GF-D8 (cell line): Measurements from ENCODE around the gene LOC101059915.
"Not testable (repeated sequence)": the region's sequence is repeated elsewhere in the genome, so short reads cannot be mapped to it uniquely, and the experiment has no call there.

Source experiments
- DNase-seq: peaks from one replicate; lab custom pipeline; 2025; lab: John Stamatoyannopoulos, UW

The LOC101059915 gene

GRCh38 chrX:71640002-71640401 is 27.3 kb upstream of the LOC101059915 start:
- no peak for DNase-seq

GRCh38 chrX:71644406-71644805 is 22.9 kb upstream of the LOC101059915 start:
- not testable (repeated sequence) for DNase-seq

- DNase-seq: no peak
These were observed 16.9 kb upstream of the LOC101059915 start for GRCh38 chrX:71650333-71650969.

GRCh38 chrX:71652405-71652804 is 14.9 kb upstream of the LOC101059915 start:
- peak; percentile 2 for DNase-seq

GRCh38 chrX:71653344-71653743 is 14.0 kb upstream of the LOC101059915 start:
- no peak for DNase-seq

- no peak for DNase-seq
These were observed 10.1 kb upstream of the LOC101059915 start for GRCh38 chrX:71657267-71657666.

GRCh38 chrX:71659342-71659741 is 8.0 kb upstream of the LOC101059915 start:
- no peak for DNase-seq

- no peak for DNase-seq
These were observed 7.4 kb upstream of the LOC101059915 start for GRCh38 chrX:71659959-71660358.

- DNase-seq: no peak
These were observed 6.6 kb upstream of the LOC101059915 start for GRCh38 chrX:71660562-71661416.

- DNase-seq: no peak
These were observed 5.4 kb upstream of the LOC101059915 start for GRCh38 chrX:71661919-71662318.

GRCh38 chrX:71662654-71663053 is 4.7 kb upstream of the LOC101059915 start:
- not testable (repeated sequence) for DNase-seq

GRCh38 chrX:71663238-71663637 is 4.1 kb upstream of the LOC101059915 start:
- not testable (repeated sequence) for DNase-seq

GRCh38 chrX:71664202-71664601 is 3.1 kb upstream of the LOC101059915 start:
- not testable (repeated sequence) for DNase-seq

- no peak for DNase-seq
These were observed 2.4 kb upstream of the LOC101059915 start for GRCh38 chrX:71664889-71665491.

- no peak for DNase-seq
These were observed 1.6 kb upstream of the LOC101059915 start for GRCh38 chrX:71665747-71666146.

- no peak for DNase-seq
These were observed 814 bp upstream of the LOC101059915 start for GRCh38 chrX:71666240-71667223.

- DNase-seq: no peak
These were observed 876 bp downstream of the LOC101059915 start for GRCh38 chrX:71668248-71668595.

- DNase-seq: no peak
These were observed 2.1 kb downstream of the LOC101059915 start for GRCh38 chrX:71669492-71669891.

- DNase-seq: not testable (repeated sequence)
These were observed 2.6 kb downstream of the LOC101059915 start for GRCh38 chrX:71669947-71670346.

- DNase-seq: no peak
These were observed 3.9 kb downstream of the LOC101059915 start for GRCh38 chrX:71671043-71671780.

- DNase-seq: no peak
These were observed 4.6 kb downstream of the LOC101059915 start for GRCh38 chrX:71671938-71672337.
